ENCODE measurements around the gene ENDOV. TPM values are rescaled to one million over a fixed set of nuclear protein-coding genes. Genes with fewer than 3 reads are reported as not detected.
"Not testable (repeated sequence)": the region's sequence is repeated elsewhere in the genome, so short reads cannot be mapped to it uniquely, and the experiment has no call there.

ENDOV gene
- total RNA-seq, 1 donor from 2014 or later: 25.1 TPM

DNA sequence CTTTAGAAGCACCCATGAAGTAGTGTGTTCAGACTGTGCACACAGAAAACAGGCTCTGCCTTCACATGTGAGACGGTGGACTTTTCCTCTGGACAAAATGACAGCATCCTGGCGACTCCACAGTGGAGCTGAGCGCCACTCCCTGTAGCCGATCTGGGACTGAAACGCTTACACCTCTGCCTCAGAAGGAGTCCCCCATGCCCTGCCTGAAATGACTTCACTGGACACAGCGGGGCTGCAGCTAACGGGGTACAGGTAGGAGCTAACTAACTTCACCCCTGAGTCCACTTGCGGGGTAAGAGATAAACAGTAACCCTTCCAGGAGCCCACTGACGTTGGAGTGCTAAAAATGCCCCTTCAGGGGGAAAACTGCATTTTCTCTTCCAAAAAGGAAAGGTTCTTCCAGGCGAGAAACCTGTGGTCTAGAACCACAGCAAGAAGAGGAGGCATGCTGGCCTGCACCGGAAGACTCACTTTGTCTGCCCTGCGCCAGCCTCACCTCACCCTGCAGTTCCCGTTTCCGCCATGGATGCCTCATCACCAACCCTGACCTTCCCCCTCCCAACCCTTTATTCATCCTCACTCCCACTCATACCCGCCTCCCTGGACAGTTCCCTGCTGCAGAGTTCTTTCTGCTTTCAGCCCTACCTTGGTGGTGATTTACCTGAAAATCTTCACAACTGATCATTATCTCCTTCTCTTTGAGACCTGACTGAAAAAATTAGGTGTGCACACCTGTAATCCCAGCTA lies 19.4 kb upstream of the ENDOV start:
- Histone ChIP-seq H3K4me3 (no peak overlapping the region), H3K4me1 (peaks cover 11% of the 10 kb centered on the region), H3K9me3 (no peaks in the 10 kb centered on the region), H3K27me3 (no peaks in the 10 kb centered on the region), H3K36me3 (peaks cover 52% of the 10 kb centered on the region), H3K27ac (peak overlapping the region; percentile 42)
- TF ChIP-seq, protein P1, sequence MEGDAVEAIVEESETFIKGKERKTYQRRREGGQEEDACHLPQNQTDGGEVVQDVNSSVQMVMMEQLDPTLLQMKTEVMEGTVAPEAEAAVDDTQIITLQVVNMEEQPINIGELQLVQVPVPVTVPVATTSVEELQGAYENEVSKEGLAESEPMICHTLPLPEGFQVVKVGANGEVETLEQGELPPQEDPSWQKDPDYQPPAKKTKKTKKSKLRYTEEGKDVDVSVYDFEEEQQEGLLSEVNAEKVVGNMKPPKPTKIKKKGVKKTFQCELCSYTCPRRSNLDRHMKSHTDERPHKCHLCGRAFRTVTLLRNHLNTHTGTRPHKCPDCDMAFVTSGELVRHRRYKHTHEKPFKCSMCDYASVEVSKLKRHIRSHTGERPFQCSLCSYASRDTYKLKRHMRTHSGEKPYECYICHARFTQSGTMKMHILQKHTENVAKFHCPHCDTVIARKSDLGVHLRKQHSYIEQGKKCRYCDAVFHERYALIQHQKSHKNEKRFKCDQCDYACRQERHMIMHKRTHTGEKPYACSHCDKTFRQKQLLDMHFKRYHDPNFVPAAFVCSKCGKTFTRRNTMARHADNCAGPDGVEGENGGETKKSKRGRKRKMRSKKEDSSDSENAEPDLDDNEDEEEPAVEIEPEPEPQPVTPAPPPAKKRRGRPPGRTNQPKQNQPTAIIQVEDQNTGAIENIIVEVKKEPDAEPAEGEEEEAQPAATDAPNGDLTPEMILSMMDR (IDR thresholded peaks at IDR 0.05): no peak
- ATAC-seq (peak; percentile 49), DNase-seq (no peak)
- intact Hi-C loops (cut with DNase I): no loop called here

DNA sequence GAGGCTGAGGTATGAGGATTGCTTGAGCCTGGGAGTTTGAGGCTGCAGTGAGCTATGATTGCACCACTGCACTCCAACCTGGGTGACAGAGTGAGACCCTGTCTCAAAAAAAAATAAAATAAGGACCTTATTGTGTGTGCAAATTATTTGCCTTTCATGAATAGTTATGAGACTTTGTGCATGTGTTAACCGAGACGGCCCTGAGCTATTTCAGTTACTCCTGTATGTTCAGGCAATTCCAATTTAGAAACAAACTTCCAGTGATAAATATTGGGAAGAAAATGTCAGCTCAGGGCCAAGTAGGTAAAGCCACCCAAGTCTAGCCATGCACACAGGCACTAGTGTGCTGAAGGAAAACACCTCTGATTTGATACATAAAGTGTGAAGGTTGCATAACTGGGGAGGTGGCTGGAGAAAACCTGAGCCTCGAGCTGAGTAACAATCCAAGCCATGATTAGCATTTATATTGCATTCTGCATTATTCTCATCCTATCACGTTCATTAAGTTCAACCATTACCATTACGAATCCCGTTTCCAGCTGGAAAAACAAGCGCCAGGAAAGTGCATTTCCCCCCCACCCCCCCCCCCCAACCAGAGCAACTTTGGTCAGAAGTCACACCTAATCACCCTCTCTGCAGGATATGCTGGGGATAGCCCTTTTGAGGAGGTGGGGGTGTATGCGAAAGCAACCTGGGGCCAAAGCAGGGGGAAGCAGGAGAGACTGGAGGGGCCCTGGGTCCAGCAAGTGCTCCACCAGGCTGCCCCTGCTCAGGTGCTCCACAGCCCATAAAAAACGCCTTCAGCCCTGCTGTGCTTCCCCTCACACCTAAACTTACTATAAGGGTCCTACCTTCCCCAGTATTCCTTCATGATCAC lies 18.6 kb upstream of the ENDOV start:
- Histone ChIP-seq H3K27ac (no peak overlapping the region), H3K27me3 (no peaks in the 10 kb centered on the region), H3K9me3 (no peaks in the 10 kb centered on the region), H3K4me3 (no peak overlapping the region), H3K4me1 (peaks cover 11% of the 10 kb centered on the region), H3K36me3 (peaks cover 43% of the 10 kb centered on the region)
- intact Hi-C loops (cut with DNase I): no loop called here
- TF ChIP-seq, protein P1 (IDR thresholded peaks at IDR 0.05): no peak
- ATAC-seq: peak; percentile 33
- DNase-seq: no peak

DNA sequence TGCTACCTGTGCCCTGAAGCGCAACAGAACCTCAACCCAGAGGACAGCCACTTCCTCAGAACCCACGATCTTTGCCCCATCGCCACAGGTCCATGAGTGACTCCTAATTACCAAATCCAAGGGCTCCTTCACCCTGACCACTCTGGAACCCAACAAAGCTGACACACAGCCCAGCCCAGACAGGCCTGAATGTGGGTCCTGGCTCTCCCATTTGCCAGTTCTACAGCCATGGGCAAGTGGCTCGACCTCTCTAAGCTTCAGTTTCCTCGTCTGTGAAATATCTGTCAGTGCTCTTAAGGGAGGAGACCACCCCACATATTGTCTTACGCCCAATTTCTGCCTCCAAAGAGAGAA lies 18.0 kb upstream of the ENDOV start:
- TF ChIP-seq, protein P1 (IDR thresholded peaks at IDR 0.05): no peak
- Histone ChIP-seq H3K4me1 (peaks cover 11% of the 10 kb centered on the region), H3K27ac (no peak overlapping the region), H3K36me3 (peaks cover 39% of the 10 kb centered on the region), H3K9me3 (no peaks in the 10 kb centered on the region), H3K4me3 (no peak overlapping the region), H3K27me3 (no peaks in the 10 kb centered on the region)
- no peak for DNase-seq
- peak; percentile 44 for ATAC-seq
- intact Hi-C loops (cut with DNase I): no loop called here

DNA sequence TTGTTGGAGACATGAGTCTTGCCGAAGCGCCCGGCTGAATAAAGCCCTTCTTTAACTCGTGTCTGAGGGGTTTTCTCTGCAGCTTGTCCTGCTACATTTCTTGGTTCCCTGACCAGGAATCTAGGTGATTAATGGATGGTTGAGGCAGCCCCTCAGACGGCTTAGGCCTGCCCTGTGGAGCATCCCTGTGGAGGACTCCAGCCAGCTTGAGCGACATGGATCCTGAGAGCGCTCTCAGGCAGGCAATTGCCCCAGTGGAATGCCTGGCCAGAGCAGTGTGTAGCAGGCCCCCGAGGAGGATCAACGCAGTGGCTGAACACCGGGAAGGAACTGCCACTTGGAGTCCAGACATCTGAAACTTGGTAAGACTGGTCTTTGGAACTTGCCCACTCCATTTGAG lies 17.3 kb upstream of the ENDOV start:
- DNase-seq (no peak), ATAC-seq (no peak)
- H3K27me3 ChIP-seq: no peaks in the 10 kb centered on the region
- no peak overlapping the region for H3K4me3 ChIP-seq
- peaks cover 32% of the 10 kb centered on the region for H3K36me3 ChIP-seq
- intact Hi-C loops (cut with DNase I): no loop called here
- H3K9me3 ChIP-seq: no peaks in the 10 kb centered on the region
- peaks cover 11% of the 10 kb centered on the region for H3K4me1 ChIP-seq
- TF ChIP-seq, protein P1 (IDR thresholded peaks at IDR 0.05): no peak
- H3K27ac ChIP-seq: no peak overlapping the region

DNA sequence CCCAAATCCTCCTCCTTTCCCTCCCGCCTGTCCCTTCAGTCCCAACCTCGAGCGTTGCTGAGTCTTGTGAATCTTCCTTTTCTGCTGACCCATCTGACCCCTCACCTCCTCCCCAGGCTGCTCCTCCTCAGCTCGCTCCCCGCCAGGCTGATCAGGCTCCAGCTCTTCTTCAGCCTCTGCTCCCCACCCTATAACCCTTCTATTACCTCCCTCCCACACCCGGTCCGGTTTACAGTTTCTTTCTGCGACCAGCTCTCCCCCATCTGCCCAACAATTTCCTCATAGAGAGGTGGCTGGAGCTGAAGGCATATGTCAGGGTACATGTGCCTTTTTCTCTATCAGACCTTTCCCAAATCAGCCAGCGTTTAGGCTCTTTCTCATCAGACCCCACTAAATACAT lies 13.9 kb upstream of the ENDOV start:
- H3K4me3 ChIP-seq; H3K9me3 ChIP-seq; ATAC-seq; H3K27ac ChIP-seq; H3K27me3 ChIP-seq; H3K4me1 ChIP-seq; intact Hi-C loops (cut with DNase I); DNase-seq; H3K36me3 ChIP-seq: not testable (repeated sequence)

DNA sequence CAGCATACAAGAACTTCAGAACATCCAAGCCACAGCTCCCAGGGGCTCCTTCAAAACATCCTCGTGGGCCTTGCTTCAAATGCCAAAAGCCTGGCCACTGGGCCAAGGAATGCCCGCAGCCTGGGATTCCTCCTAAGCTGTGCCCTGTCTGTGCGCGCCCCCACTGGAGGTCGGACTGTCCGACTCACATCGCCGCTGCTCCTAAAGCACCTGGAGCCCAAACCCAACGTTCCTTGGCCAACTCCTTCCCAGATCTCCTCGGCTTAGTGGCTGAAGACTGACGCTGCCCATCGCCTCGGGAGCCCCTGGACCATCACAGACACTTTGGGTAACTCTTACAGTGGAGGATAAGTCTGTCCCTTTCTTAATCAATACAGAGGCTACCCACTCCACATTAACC lies 12.9 kb upstream of the ENDOV start:
- H3K27ac ChIP-seq; DNase-seq; intact Hi-C loops (cut with DNase I); H3K9me3 ChIP-seq; H3K4me1 ChIP-seq; H3K4me3 ChIP-seq; ATAC-seq; H3K27me3 ChIP-seq; H3K36me3 ChIP-seq: not testable (repeated sequence)
